GM21515 (cell line): ENCODE measurements around the gene STRN4.

Source experiments
- ATAC-seq: cut with Tn5 transposase; IDR thresholded peaks from one replicate; pipeline ENCODE4 v1.9.1; 2021; ENCODE audit not compliant: unreplicated experiment

Gene STRN4

GRCh38 chr19:46744005-46744691, 2.1 kb downstream of the STRN4 start:
- no peak for ATAC-seq

- no peak for ATAC-seq
Measured at GRCh38 chr19:46742926-46743480, 3.2 kb downstream of the STRN4 start.

GRCh38 chr19:46741447-46741846, 4.8 kb downstream of the STRN4 start:
- ATAC-seq: no peak

GRCh38 chr19:46739290-46739771, 6.9 kb downstream of the STRN4 start:
- no peak for ATAC-seq

GRCh38 chr19:46737761-46738171, 8.5 kb downstream of the STRN4 start:
- ATAC-seq: no peak

GRCh38 chr19:46737298-46737654, 9.0 kb downstream of the STRN4 start:
- ATAC-seq: no peak

GRCh38 chr19:46736531-46737297, 9.5 kb downstream of the STRN4 start:
- ATAC-seq: no peak

GRCh38 chr19:46733690-46734292, 12.5 kb downstream of the STRN4 start:
- ATAC-seq: no peak

- no peak for ATAC-seq
Measured at GRCh38 chr19:46732966-46733689, 13.1 kb downstream of the STRN4 start.

- ATAC-seq: no peak
Measured at GRCh38 chr19:46732172-46732938, 13.9 kb downstream of the STRN4 start.

GRCh38 chr19:46731584-46731983, 14.7 kb downstream of the STRN4 start:
- ATAC-seq: no peak

- no peak for ATAC-seq
Measured at GRCh38 chr19:46731007-46731501, 15.2 kb downstream of the STRN4 start.

GRCh38 chr19:46730595-46730994, 15.7 kb downstream of the STRN4 start:
- no peak for ATAC-seq

GRCh38 chr19:46730187-46730586, 16.1 kb downstream of the STRN4 start:
- no peak for ATAC-seq

GRCh38 chr19:46729696-46730095, 16.6 kb downstream of the STRN4 start:
- ATAC-seq: no peak

GRCh38 chr19:46728693-46729339, 17.4 kb downstream of the STRN4 start:
- no peak for ATAC-seq

GRCh38 chr19:46728208-46728607, 18.0 kb downstream of the STRN4 start:
- ATAC-seq: no peak

GRCh38 chr19:46727757-46728156, 18.5 kb downstream of the STRN4 start:
- no peak for ATAC-seq

- ATAC-seq: no peak
Measured at GRCh38 chr19:46726971-46727501, 19.2 kb downstream of the STRN4 start.
